ENCODE measurements around the gene NGEF.

NGEF gene, protein sequence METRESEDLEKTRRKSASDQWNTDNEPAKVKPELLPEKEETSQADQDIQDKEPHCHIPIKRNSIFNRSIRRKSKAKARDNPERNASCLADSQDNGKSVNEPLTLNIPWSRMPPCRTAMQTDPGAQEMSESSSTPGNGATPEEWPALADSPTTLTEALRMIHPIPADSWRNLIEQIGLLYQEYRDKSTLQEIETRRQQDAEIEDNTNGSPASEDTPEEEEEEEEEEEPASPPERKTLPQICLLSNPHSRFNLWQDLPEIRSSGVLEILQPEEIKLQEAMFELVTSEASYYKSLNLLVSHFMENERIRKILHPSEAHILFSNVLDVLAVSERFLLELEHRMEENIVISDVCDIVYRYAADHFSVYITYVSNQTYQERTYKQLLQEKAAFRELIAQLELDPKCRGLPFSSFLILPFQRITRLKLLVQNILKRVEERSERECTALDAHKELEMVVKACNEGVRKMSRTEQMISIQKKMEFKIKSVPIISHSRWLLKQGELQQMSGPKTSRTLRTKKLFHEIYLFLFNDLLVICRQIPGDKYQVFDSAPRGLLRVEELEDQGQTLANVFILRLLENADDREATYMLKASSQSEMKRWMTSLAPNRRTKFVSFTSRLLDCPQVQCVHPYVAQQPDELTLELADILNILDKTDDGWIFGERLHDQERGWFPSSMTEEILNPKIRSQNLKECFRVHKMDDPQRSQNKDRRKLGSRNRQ

DNA sequence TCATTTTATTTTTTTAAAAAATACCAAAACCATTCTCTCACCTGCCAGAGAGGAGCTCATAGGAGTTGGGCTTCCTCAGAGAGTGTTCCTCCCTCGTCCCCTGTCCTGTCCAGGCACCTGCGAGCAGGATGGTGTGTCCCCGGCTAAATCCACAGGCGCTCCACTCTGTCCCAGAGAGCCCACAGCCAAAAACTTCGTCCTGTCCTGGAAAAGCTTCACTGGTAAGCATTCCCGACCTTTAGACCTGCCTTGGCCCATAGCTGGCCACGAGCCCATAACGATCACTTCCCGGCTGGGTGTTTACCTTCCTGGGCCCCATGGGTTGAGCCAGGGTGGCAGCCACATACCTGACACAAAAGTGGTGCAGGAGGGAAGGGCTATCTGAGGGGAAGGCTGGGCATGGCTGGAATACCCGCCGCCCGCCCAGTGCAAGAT lies at the start of gene NGEF:
TSS of gene NGEF (minus strand) at position 230 of the 435 bp plus-strand sequence. CDS start 38,366 bp downstream, outside the sequence.
- H4K20me1 ChIP-seq (ENCODE audit: insufficient read depth, low read length): no peaks in the 10 kb centered on the region
- H3K9me2 ChIP-seq (ENCODE audit: low read depth, low read length): no peaks in the 10 kb centered on the region
- H3K4me3 ChIP-seq (ENCODE audit: low read depth, low read length, poor library complexity, severe bottlenecking): no peak within 1 kb of the TSS
- no peaks in the 10 kb centered on the region for H3K9me3 ChIP-seq (ENCODE audit: low read length)
- no peaks in the 10 kb centered on the region for H3K36me3 ChIP-seq (ENCODE audit: insufficient read depth, low read length)
- no peaks in the 10 kb centered on the region for H3F3A ChIP-seq (ENCODE audit: insufficient read depth, low read length)
- H3K4me2 ChIP-seq (ENCODE audit: low read length): no peak within 1 kb of the TSS
- H3K27me3 ChIP-seq (ENCODE audit: insufficient read depth, low read length): no peaks in the 10 kb centered on the region
- TF ChIP-seq, protein P1, sequence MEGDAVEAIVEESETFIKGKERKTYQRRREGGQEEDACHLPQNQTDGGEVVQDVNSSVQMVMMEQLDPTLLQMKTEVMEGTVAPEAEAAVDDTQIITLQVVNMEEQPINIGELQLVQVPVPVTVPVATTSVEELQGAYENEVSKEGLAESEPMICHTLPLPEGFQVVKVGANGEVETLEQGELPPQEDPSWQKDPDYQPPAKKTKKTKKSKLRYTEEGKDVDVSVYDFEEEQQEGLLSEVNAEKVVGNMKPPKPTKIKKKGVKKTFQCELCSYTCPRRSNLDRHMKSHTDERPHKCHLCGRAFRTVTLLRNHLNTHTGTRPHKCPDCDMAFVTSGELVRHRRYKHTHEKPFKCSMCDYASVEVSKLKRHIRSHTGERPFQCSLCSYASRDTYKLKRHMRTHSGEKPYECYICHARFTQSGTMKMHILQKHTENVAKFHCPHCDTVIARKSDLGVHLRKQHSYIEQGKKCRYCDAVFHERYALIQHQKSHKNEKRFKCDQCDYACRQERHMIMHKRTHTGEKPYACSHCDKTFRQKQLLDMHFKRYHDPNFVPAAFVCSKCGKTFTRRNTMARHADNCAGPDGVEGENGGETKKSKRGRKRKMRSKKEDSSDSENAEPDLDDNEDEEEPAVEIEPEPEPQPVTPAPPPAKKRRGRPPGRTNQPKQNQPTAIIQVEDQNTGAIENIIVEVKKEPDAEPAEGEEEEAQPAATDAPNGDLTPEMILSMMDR (IDR thresholded peaks at IDR 0.05; ENCODE audit: low read length): no peak
- no peak for TF ChIP-seq EZH2 (IDR thresholded peaks at IDR 0.05; ENCODE audit: borderline replicate concordance, low read length)
- H3K9ac ChIP-seq (ENCODE audit: low read length): no peak within 1 kb of the TSS
- no peaks in the 10 kb centered on the region for H3K4me1 ChIP-seq (ENCODE audit: insufficient read depth, low read length, severe bottlenecking)
- H3K79me2 ChIP-seq (ENCODE audit: insufficient read depth, low read length): no peaks in the 10 kb centered on the region
- no peak within 1 kb of the TSS for H2AFZ ChIP-seq (ENCODE audit: low read length)
- H3K27ac ChIP-seq (ENCODE audit: low read depth, low read length, poor library complexity, severe bottlenecking): no peak within 1 kb of the TSS

DNA sequence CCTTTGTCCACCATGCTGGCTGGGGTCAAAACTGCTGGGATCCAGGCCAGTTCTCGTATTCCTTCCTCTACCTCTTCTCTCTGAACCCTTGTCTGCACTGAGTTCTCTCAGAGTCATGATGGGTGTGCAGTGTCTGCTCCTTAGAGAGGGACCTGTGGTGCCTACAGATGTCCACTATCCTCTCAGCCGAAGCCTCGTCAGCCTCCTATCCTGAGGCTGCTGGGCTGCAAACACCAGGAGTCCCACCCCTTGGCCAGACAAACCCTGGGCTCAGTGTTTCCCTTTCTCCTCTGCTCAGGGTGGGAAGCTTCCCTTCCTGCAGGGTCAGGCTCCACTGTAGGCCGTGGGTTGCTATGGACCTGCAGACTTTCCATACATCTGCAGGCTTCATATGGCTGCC lies 49.4 kb upstream of the NGEF start:
- Histone ChIP-seq H3K9me3 (ENCODE audit: low read length) (no peaks in the 10 kb centered on the region; the same call in 1 of the 2 replicates), H3K4me1 (ENCODE audit: insufficient read depth, low read length, severe bottlenecking) (peaks cover 36% of the 10 kb centered on the region), H3F3A (ENCODE audit: insufficient read depth, low read length) (no peaks in the 10 kb centered on the region), H3K9ac (ENCODE audit: low read length) (peak overlapping the region; percentile 88), H3K27me3 (ENCODE audit: insufficient read depth, low read length) (no peaks in the 10 kb centered on the region), H3K9me2 (ENCODE audit: low read depth, low read length) (no peaks in the 10 kb centered on the region), H3K4me3 (ENCODE audit: low read depth, low read length, poor library complexity, severe bottlenecking) (peak overlapping the region; percentile 75), H2AFZ (ENCODE audit: low read length) (no peak overlapping the region), H3K27ac (ENCODE audit: low read depth, low read length, poor library complexity, severe bottlenecking) (peak overlapping the region; percentile 94), H3K4me2 (ENCODE audit: low read length) (peak overlapping the region; percentile 85), H4K20me1 (ENCODE audit: insufficient read depth, low read length) (no peaks in the 10 kb centered on the region), H3K36me3 (ENCODE audit: insufficient read depth, low read length) (peaks cover 36% of the 10 kb centered on the region), H3K79me2 (ENCODE audit: insufficient read depth, low read length) (no peaks in the 10 kb centered on the region)
- TF ChIP-seq EZH2 (IDR thresholded peaks at IDR 0.05; ENCODE audit: borderline replicate concordance, low read length): no peak
- TF ChIP-seq, protein P1 (IDR thresholded peaks at IDR 0.05; ENCODE audit: low read length): no peak

DNA sequence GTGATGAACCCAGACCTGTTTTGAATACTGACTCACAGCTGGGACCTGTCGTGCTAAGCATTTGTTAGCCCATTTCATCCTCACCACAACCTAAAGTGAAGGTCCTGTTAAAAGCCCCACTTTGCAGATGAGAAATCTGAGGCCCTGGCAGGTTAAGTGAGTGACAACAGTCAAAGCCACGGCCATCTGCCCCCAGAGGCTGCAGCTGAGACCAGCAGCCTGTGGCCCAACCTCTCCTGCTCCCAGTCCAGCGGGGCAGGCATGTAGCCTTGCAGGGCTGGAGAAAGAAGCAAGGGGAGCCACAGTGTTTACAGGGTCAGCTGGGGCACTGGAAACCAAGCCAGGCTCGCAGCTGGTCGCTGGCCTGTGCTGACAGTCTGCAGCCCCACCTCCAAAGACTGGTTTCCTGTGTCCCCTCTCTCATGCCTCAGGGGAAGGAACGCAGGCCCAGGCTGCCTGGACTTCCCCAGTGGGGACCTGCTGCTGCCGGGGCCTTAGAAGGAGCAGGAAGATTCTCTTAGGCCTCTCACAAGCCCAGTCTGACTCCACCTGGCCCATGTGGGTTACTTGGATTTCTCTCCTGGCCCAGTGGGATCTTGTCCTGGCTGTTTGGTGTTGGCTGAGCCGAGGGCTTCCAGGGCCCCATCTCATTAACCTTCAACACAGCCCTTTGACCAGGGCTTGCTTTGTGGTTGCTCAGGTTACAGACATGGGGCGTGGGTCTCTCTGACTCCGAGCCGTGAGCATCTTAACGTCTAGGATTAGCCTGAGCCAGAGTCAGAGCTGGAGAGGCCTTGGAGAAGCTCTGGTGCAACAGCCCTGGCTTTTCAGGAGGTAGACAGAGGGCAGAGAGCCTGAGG lies 48.8 kb upstream of the NGEF start:
- peak overlapping the region; percentile 94 for H3K27ac ChIP-seq (ENCODE audit: low read depth, low read length, poor library complexity, severe bottlenecking)
- no peaks in the 10 kb centered on the region for H4K20me1 ChIP-seq (ENCODE audit: insufficient read depth, low read length)
- peaks cover 29% of the 10 kb centered on the region for H3K36me3 ChIP-seq (ENCODE audit: insufficient read depth, low read length)
- H3K9me3 ChIP-seq (ENCODE audit: low read length): no peaks in the 10 kb centered on the region
- peak overlapping the region; percentile 85 for H3K4me2 ChIP-seq (ENCODE audit: low read length)
- no peak overlapping the region for H2AFZ ChIP-seq (ENCODE audit: low read length)
- no peaks in the 10 kb centered on the region for H3F3A ChIP-seq (ENCODE audit: insufficient read depth, low read length)
- TF ChIP-seq EZH2 (IDR thresholded peaks at IDR 0.05; ENCODE audit: borderline replicate concordance, low read length): no peak
- TF ChIP-seq, protein P1 (IDR thresholded peaks at IDR 0.05; ENCODE audit: low read length): peak; percentile 46
- H3K27me3 ChIP-seq (ENCODE audit: insufficient read depth, low read length): no peaks in the 10 kb centered on the region
- no peaks in the 10 kb centered on the region for H3K79me2 ChIP-seq (ENCODE audit: insufficient read depth, low read length)
- peak overlapping the region; percentile 88 for H3K9ac ChIP-seq (ENCODE audit: low read length)
- no peaks in the 10 kb centered on the region for H3K9me2 ChIP-seq (ENCODE audit: low read depth, low read length)
- peaks cover 36% of the 10 kb centered on the region for H3K4me1 ChIP-seq (ENCODE audit: insufficient read depth, low read length, severe bottlenecking)
- peak overlapping the region; percentile 75 for H3K4me3 ChIP-seq (ENCODE audit: low read depth, low read length, poor library complexity, severe bottlenecking)

Data from OCI-LY1 (cell line).